ENCODE data around the gene SETDB1. TPM values are rescaled to one million over a fixed set of nuclear protein-coding genes. Genes with fewer than 3 reads are reported as not detected.
"Not testable (repeated sequence)": the region's sequence is repeated elsewhere in the genome, so short reads cannot be mapped to it uniquely, and the experiment has no call there.

SETDB1 gene
- total RNA-seq, 1 experiment from 2014 or later, result 67.4 TPM

GRCh38 chr1:150925080-150925479, 1.1 kb upstream of the SETDB1 start:
- ChIA-PET CTCF (interaction anchor here (0.8 to 2.1 kb wide), 7 partner anchors 19 to 504 kb away, joined by 3 to 9 read pairs (median 4); no protein-coding TSS in a partner anchor), POLR2A (interaction anchor here (1.1 to 2.5 kb wide), 11 partner anchors 43 to 438 kb away, joined by 6 to 18 read pairs (median 8); partner anchors contain the start of genes ARNT, GOLPH3L, MCL1 and MINDY1)
- intact Hi-C loops (cut with micrococcal nuclease), result loop anchor here (5.0 kb wide), 1 partner anchor 47 kb away; the partner anchor contains the start of gene CERS2
- Mint-ChIP-seq H3K36me3 (ENCODE audit: insufficient read depth, unreplicated experiment) (peaks cover 47% of the 10 kb centered on the region), H3K4me3 (ENCODE audit: unreplicated experiment) (peak overlapping the region; percentile 98), H3K4me1 (ENCODE audit: insufficient read depth, unreplicated experiment) (peaks cover 18% of the 10 kb centered on the region), H3K27ac (ENCODE audit: low read depth, unreplicated experiment) (no peak overlapping the region), H3K27me3 (ENCODE audit: insufficient read depth, unreplicated experiment) (no peaks in the 10 kb centered on the region), H3K9me3 (ENCODE audit: unreplicated experiment) (no peaks in the 10 kb centered on the region)
- DNase-seq (ENCODE audit: unreplicated experiment), result no peak
- no peak for TF ChIP-seq CTCF (IDR thresholded peaks at IDR 0.05; ENCODE audit: unreplicated experiment)
- no TSS peak for BruUV-seq (replicated peaks)

GRCh38 chr1:150927624-150928023, 1.5 kb downstream of the SETDB1 start:
- Mint-ChIP-seq H3K4me3 (ENCODE audit: unreplicated experiment) (peak overlapping the region; percentile 98), H3K27ac (ENCODE audit: low read depth, unreplicated experiment) (no peak overlapping the region), H3K27me3 (ENCODE audit: insufficient read depth, unreplicated experiment) (no peaks in the 10 kb centered on the region), H3K9me3 (ENCODE audit: unreplicated experiment) (peaks cover 4% of the 10 kb centered on the region), H3K4me1 (ENCODE audit: insufficient read depth, unreplicated experiment) (peaks cover 13% of the 10 kb centered on the region), H3K36me3 (ENCODE audit: insufficient read depth, unreplicated experiment) (peaks cover 66% of the 10 kb centered on the region)
- TF ChIP-seq CTCF (IDR thresholded peaks at IDR 0.05; ENCODE audit: unreplicated experiment), result no peak
- no peak for DNase-seq (ENCODE audit: unreplicated experiment)
- BruUV-seq (replicated peaks), result no TSS peak
- ChIA-PET POLR2A (interaction anchor here (1.1 to 2.5 kb wide), 5 partner anchors 46 to 367 kb away, joined by 3 to 16 read pairs (median 7); partner anchors contain the start of gene GOLPH3L), CTCF (interaction anchor here (0.6 to 2.8 kb wide), 6 partner anchors 8 to 352 kb away, joined by 3 to 13 read pairs (median 4); partner anchors contain the start of gene MINDY1)
- intact Hi-C loops (cut with micrococcal nuclease), result loop anchor here (5.0 kb wide), 1 partner anchor 45 kb away; the partner anchor contains the start of gene CERS2

GRCh38 chr1:150928286-150928685, 2.1 kb downstream of the SETDB1 start:
- CTCF ChIA-PET, result interaction anchor here (0.7 to 2.8 kb wide), 3 partner anchors 19 to 352 kb away, joined by 3 to 13 read pairs (median 3); partner anchors contain the start of gene MINDY1
- intact Hi-C loops (cut with micrococcal nuclease), result loop anchor here (5.0 kb wide), 1 partner anchor 44 kb away; the partner anchor contains the start of gene CERS2
- peaks cover 73% of the 10 kb centered on the region for H3K36me3 Mint-ChIP-seq (ENCODE audit: insufficient read depth, unreplicated experiment)
- POLR2A ChIA-PET, result interaction anchor here (1.4 kb wide), 1 partner anchor 231 kb away, joined by 4 read pairs; the partner anchor contains the start of gene GOLPH3L
- BruUV-seq (replicated peaks), result no TSS peak
- no peak for TF ChIP-seq CTCF (IDR thresholded peaks at IDR 0.05; ENCODE audit: unreplicated experiment)
- H3K27me3 Mint-ChIP-seq (ENCODE audit: insufficient read depth, unreplicated experiment), result no peaks in the 10 kb centered on the region
- H3K4me3 Mint-ChIP-seq (ENCODE audit: unreplicated experiment), result no peak overlapping the region
- H3K27ac Mint-ChIP-seq (ENCODE audit: low read depth, unreplicated experiment), result no peak overlapping the region
- H3K9me3 Mint-ChIP-seq (ENCODE audit: unreplicated experiment), result peaks cover 7% of the 10 kb centered on the region
- peaks cover 12% of the 10 kb centered on the region for H3K4me1 Mint-ChIP-seq (ENCODE audit: insufficient read depth, unreplicated experiment)
- no peak for DNase-seq (ENCODE audit: unreplicated experiment)

GRCh38 chr1:150928775-150929174, 2.6 kb downstream of the SETDB1 start:
- CTCF ChIA-PET; H3K27me3 Mint-ChIP-seq (ENCODE audit: insufficient read depth, unreplicated experiment); H3K27ac Mint-ChIP-seq (ENCODE audit: low read depth, unreplicated experiment); BruUV-seq (replicated peaks); DNase-seq (ENCODE audit: unreplicated experiment); H3K4me3 Mint-ChIP-seq (ENCODE audit: unreplicated experiment); H3K9me3 Mint-ChIP-seq (ENCODE audit: unreplicated experiment): not testable (repeated sequence)
- Mint-ChIP-seq H3K4me1 (ENCODE audit: insufficient read depth, unreplicated experiment) (peaks cover 12% of the 10 kb centered on the region), H3K36me3 (ENCODE audit: insufficient read depth, unreplicated experiment) (peaks cover 77% of the 10 kb centered on the region)
- intact Hi-C loops (cut with micrococcal nuclease), result loop anchor here (5.0 kb wide), 1 partner anchor 44 kb away; the partner anchor contains the start of gene CERS2
- POLR2A ChIA-PET, result interaction anchor here (1.4 kb wide), 1 partner anchor 232 kb away, joined by 4 read pairs; the partner anchor contains the start of gene GOLPH3L
